Astrocyte (in vitro differentiated cells and primary cell): ENCODE results near the gene TMEM40. TPM values are rescaled to one million over a fixed set of nuclear protein-coding genes. Genes with fewer than 3 reads are reported as not detected.
A peak's percentile ranks its signal among the peaks of the same experiment; 100 is the strongest.

ENCODE experiments used
- DNase-seq: peaks from one replicate; pipeline ENCODE4 v3.0.0-alpha.2; 2010; ENCODE audit warnings: low read depth
- FAIRE-seq: peaks from 2 replicates; lab custom pipeline; 2011; peaks lifted over from hg19 to GRCh38; lab: Jason Lieb, UNC
- H2AFZ ChIP-seq: 2 replicates; pipeline ENCODE4 v1.6.0; 2012; ENCODE audit warnings: low read depth, low read length, inconsistent platforms
- H3K27ac ChIP-seq: 2 replicates; pipeline ENCODE4 v1.5.1; 2011; ENCODE audit warnings: low read depth, low read length, inconsistent platforms
- H3K27me3 ChIP-seq: 2 replicates; pipeline ENCODE4 v1.6.0; 2011; ENCODE audit warnings: low read length, inconsistent platforms; ENCODE audit not compliant: insufficient read depth
- H3K36me3 ChIP-seq: 2 replicates; pipeline ENCODE4 v1.5.1; 2011; ENCODE audit warnings: low read length, inconsistent platforms; ENCODE audit not compliant: insufficient read depth
- H3K4me1 ChIP-seq: 2 replicates; pipeline ENCODE4 v1.5.1; 2011; ENCODE audit warnings: low read length, inconsistent platforms; ENCODE audit not compliant: insufficient read depth
- H3K4me2 ChIP-seq: 2 replicates; pipeline ENCODE4 v1.6.0; 2012; ENCODE audit warnings: low read length, inconsistent platforms
- H3K4me3 ChIP-seq: 2 replicates; pipeline ENCODE4 v1.5.1; 2011; ENCODE audit warnings: low read depth, mild to moderate bottlenecking, low read length, inconsistent platforms; ENCODE audit not compliant: insufficient read depth
- H3K79me2 ChIP-seq: 2 replicates; pipeline ENCODE4 v1.6.0; 2012; ENCODE audit warnings: mild to moderate bottlenecking, low read length, inconsistent platforms; ENCODE audit not compliant: insufficient read depth
- H3K9ac ChIP-seq: 2 replicates; pipeline ENCODE4 v1.6.0; 2012; ENCODE audit warnings: mild to moderate bottlenecking, low read length, inconsistent platforms
- H3K9me3 ChIP-seq: 2 replicates; pipeline ENCODE4 v1.5.1; 2012; ENCODE audit warnings: low read depth, mild to moderate bottlenecking, low read length, inconsistent platforms; ENCODE audit not compliant: insufficient read depth
- H4K20me1 ChIP-seq: 2 replicates; pipeline ENCODE4 v1.6.0; 2012; ENCODE audit warnings: low read length, inconsistent platforms; ENCODE audit not compliant: insufficient read depth
- H3K27ac Mint-ChIP-seq: one replicate; pipeline ENCODE4 v1.8.0; 2021; ENCODE audit warnings: mild to moderate bottlenecking, mixed read lengths; ENCODE audit not compliant: unreplicated experiment
- H3K27me3 Mint-ChIP-seq: one replicate; pipeline ENCODE4 v1.8.0; 2021; ENCODE audit warnings: low read depth, mixed read lengths; ENCODE audit not compliant: unreplicated experiment
- H3K36me3 Mint-ChIP-seq: one replicate; pipeline ENCODE4 v1.8.0; 2021; ENCODE audit warnings: low read depth, mixed read lengths; ENCODE audit not compliant: unreplicated experiment
- H3K4me1 Mint-ChIP-seq: one replicate; pipeline ENCODE4 v1.8.0; 2021; ENCODE audit warnings: low read depth, mixed read lengths; ENCODE audit not compliant: unreplicated experiment
- H3K4me3 Mint-ChIP-seq: one replicate; pipeline ENCODE4 v1.8.0; 2021; ENCODE audit warnings: mild to moderate bottlenecking, moderate library complexity, mixed read lengths; ENCODE audit not compliant: unreplicated experiment
- H3K9me3 Mint-ChIP-seq: one replicate; pipeline ENCODE4 v1.8.0; 2021; ENCODE audit warnings: mild to moderate bottlenecking, mixed read lengths; ENCODE audit not compliant: unreplicated experiment
- CTCF ChIP-seq: IDR thresholded peaks from 2 replicates; pipeline ENCODE4 v1.5.1; 2011; ENCODE audit warnings: low read depth, mild to moderate bottlenecking, inconsistent platforms, low read length, moderate library complexity; ENCODE audit not compliant: insufficient read depth
- EZH2 ChIP-seq: IDR thresholded peaks from 2 replicates; pipeline ENCODE4 v1.6.1; 2012; ENCODE audit warnings: mild to moderate bottlenecking, low read length, inconsistent platforms; ENCODE audit not compliant: insufficient read depth
- total RNA-seq: library from RNA; stranded (reverse); gene quantifications from 2 replicates; pipeline ENCODE4 v1.2.1, GENCODE V29; 2021

The TMEM40 gene
- total RNA-seq, 1 donor from 2014 or later = 2.0 TPM

DNA sequence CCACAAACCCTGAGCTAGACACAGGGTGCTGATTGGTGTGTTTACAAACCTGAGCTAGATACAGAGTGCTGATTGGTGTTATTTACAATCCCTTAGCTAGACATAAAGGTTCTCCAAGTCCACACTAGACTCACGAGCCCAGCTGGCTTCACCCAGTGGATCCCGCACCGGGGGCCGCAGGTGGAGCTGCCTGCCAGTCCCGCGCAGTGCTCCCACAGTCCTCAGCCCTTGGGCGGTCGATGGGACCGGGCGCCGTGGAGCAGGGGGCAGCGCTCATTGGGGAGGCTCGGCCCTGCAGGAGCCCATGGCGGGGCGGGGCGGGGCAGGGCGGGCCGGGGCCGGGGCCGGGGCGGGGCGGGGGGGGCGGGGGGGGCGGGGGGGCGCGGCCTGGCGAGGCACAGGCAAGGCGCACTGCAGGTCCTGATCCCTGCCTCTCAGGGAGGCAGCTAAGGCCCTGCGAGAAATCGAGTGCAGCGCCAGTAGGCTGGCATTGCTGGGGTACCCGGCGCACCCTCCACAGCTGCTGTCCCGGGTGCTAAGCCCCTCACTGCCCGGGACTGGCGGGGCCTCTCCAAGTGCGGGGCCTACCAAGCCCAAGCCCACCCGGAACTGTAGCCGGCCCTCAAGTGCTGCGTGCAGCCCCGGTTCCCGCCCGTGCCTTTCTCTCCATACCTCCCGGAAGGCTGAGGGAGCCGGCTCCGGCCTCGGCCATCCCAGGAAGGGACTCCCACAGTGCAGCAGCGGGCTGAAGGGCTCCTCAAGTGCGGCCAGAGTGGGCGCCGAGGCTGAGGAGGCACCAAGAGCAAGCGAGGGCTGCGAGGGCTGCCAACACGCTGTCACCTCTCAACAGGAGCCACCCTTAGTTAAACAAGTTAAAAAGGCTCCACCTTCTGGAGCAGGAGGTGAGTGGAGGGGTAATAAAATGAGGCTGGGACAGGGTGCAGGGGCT, 9.8 kb upstream of the TMEM40 start:
- Histone ChIP-seq H3K9me3 (no peaks in the 10 kb centered on the region), H3K27me3 (peaks cover 2% of the 10 kb centered on the region), H3K4me3 (no peak overlapping the region), H3K4me2 (no peak overlapping the region), H3K4me1 (no peaks in the 10 kb centered on the region), H3K36me3 (no peaks in the 10 kb centered on the region), H3K27ac (no peak overlapping the region), H3K79me2 (no peaks in the 10 kb centered on the region), H2AFZ (no peak overlapping the region), H4K20me1 (no peaks in the 10 kb centered on the region), H3K9ac (no peak overlapping the region)
- peaks cover 5% of the 10 kb centered on the region for H3K27me3 Mint-ChIP-seq
- H3K4me1 Mint-ChIP-seq = no peaks in the 10 kb centered on the region
- TF ChIP-seq EZH2 (no peak), CTCF (no peak)
- no peaks in the 10 kb centered on the region for H3K36me3 Mint-ChIP-seq
- no peaks in the 10 kb centered on the region for H3K9me3 Mint-ChIP-seq
- FAIRE-seq (no peak), DNase-seq (no peak)
- H3K4me3 Mint-ChIP-seq = no peak overlapping the region
- no peak overlapping the region for H3K27ac Mint-ChIP-seq

DNA sequence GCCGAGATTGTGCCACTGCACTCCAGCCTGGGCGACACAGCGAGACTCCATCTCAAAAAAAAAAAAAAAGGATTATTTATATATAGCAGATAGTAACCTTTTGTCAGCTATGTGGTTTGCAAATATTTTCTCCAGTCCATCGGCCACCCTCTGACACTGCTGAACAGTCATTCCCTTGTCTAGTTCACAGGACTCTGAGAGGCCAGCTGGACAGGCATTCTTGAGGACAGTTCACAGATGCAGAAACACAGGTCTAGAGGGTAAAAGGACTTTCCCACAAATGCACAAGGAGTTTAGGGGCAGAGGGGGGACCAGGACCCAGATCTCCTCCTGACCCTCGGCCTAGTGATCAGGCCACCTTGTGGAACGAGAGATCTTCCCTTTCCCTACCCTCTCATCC, 7.5 kb upstream of the TMEM40 start:
- Mint-ChIP-seq H3K9me3 (no peaks in the 10 kb centered on the region), H3K27me3 (no peaks in the 10 kb centered on the region), H3K27ac (peak overlapping the region; percentile 18), H3K4me1 (peaks cover 6% of the 10 kb centered on the region), H3K4me3 (no peak overlapping the region), H3K36me3 (no peaks in the 10 kb centered on the region)
- Histone ChIP-seq H3K9ac (no peak overlapping the region), H3K9me3 (no peaks in the 10 kb centered on the region), H4K20me1 (no peaks in the 10 kb centered on the region), H3K79me2 (no peaks in the 10 kb centered on the region), H3K4me3 (no peak overlapping the region), H3K27ac (no peak overlapping the region), H3K27me3 (no peaks in the 10 kb centered on the region), H3K4me1 (peaks cover 8% of the 10 kb centered on the region), H3K36me3 (no peaks in the 10 kb centered on the region), H2AFZ (no peak overlapping the region), H3K4me2 (no peak overlapping the region)
- DNase-seq = no peak
- FAIRE-seq = no peak
- TF ChIP-seq EZH2 (no peak), CTCF (no peak)

DNA sequence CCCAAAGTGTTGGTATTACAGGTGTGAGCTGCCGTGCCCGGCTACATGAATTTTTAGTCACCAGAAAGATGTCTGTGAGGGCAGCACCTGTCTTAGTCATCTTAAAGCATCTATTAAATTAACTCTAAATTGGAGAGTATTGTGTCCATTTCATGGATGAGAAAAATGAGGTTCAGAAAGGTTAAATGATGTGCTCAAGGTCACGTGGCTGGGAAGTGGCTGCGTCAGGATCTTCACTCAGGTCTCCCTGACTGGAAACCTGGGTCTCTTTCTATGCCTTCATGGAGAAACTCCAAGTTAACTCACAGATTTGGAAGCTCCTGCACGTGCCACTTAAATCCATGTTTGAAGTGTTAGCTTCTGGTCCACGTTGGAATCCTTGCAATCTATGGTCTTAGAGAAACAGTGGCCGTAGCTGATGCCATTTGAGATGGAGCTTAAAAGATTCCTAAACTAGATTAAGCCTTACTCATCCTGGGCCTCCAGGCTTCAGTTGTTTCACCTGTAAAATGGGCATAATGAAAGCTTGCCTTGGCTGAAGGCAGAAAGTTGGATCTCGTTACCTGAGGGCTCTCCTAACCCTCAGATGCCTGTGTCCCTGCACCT, 5.2 kb upstream of the TMEM40 start:
- Histone ChIP-seq H3K4me3 (no peak overlapping the region), H3K27ac (no peak overlapping the region), H3K9me3 (no peaks in the 10 kb centered on the region), H3K4me2 (no peak overlapping the region), H3K4me1 (peaks cover 12% of the 10 kb centered on the region), H3K79me2 (no peaks in the 10 kb centered on the region), H2AFZ (no peak overlapping the region), H3K9ac (no peak overlapping the region), H3K27me3 (no peaks in the 10 kb centered on the region), H3K36me3 (no peaks in the 10 kb centered on the region), H4K20me1 (no peaks in the 10 kb centered on the region)
- Mint-ChIP-seq H3K27me3 (peaks cover 4% of the 10 kb centered on the region), H3K9me3 (no peaks in the 10 kb centered on the region), H3K27ac (no peak overlapping the region), H3K36me3 (no peaks in the 10 kb centered on the region), H3K4me3 (no peak overlapping the region), H3K4me1 (peaks cover 15% of the 10 kb centered on the region)
- DNase-seq (no peak), FAIRE-seq (no peak)
- TF ChIP-seq EZH2 (no peak), CTCF (no peak)
